Skeletal muscle satellite cell (primary cell): ENCODE data around the gene PFDN2.

Experiments used
- H3K27me3 ChIP-seq: 2 replicates; pipeline ENCODE4 v1.7.0; 2013; ENCODE audit warnings: low read length; ENCODE audit not compliant: control insufficient read depth, insufficient read depth
- H3K36me3 ChIP-seq: 2 replicates; pipeline ENCODE4 v1.7.0; 2013; ENCODE audit warnings: mild to moderate bottlenecking, control low read depth, low read length; ENCODE audit not compliant: insufficient read depth
- H3K4me1 ChIP-seq: 2 replicates; pipeline ENCODE4 v1.7.0; 2013; ENCODE audit warnings: low read length; ENCODE audit not compliant: control insufficient read depth, insufficient read depth
- H3K4me2 ChIP-seq: 2 replicates; pipeline ENCODE4 v1.7.0; 2013; ENCODE audit warnings: mild to moderate bottlenecking, low read length
- H3K4me3 ChIP-seq: 2 replicates; pipeline ENCODE4 v1.7.0; 2013; ENCODE audit warnings: low read length
- H3K9ac ChIP-seq: 2 replicates; pipeline ENCODE4 v1.7.0; 2013; ENCODE audit warnings: mild to moderate bottlenecking, low read depth, low read length, moderate library complexity
- H3K9me3 ChIP-seq: replicated peaks from 2 replicates; pipeline ENCODE4 v1.7.0; 2013; ENCODE audit warnings: mild to moderate bottlenecking, control low read depth, low read length

PFDN2 gene

GRCh38 chr1:161115132-161115711, 2.6 kb downstream of the PFDN2 start:
- peaks cover 6% of the 10 kb centered on the region for H3K36me3 ChIP-seq
- H3K9me3 ChIP-seq, result no peaks in the 10 kb centered on the region
- no peaks in the 10 kb centered on the region for H3K27me3 ChIP-seq
- H3K4me3 ChIP-seq, result no peak overlapping the region
- H3K9ac ChIP-seq, result no peak overlapping the region
- peaks cover 40% of the 10 kb centered on the region for H3K4me1 ChIP-seq
- H3K4me2 ChIP-seq, result peak overlapping the region; percentile 31

- H3K4me3 ChIP-seq, result no peak overlapping the region
- no peak overlapping the region for H3K9ac ChIP-seq
- H3K4me1 ChIP-seq, result peaks cover 34% of the 10 kb centered on the region
These were observed 3.3 kb downstream of the PFDN2 start for GRCh38 chr1:161114556-161114955.

GRCh38 chr1:161113915-161114314, 3.9 kb downstream of the PFDN2 start:
- H3K9ac ChIP-seq, result no peak overlapping the region
- peaks cover 11% of the 10 kb centered on the region for H3K36me3 ChIP-seq
- no peaks in the 10 kb centered on the region for H3K9me3 ChIP-seq
- H3K4me3 ChIP-seq, result no peak overlapping the region
- H3K4me1 ChIP-seq, result peaks cover 27% of the 10 kb centered on the region
- no peak overlapping the region for H3K4me2 ChIP-seq
- H3K27me3 ChIP-seq, result no peaks in the 10 kb centered on the region

More at GRCh38 chr1:161114556-161114955, 3.3 kb downstream of the PFDN2 start:
- H3K27me3 ChIP-seq, result no peaks in the 10 kb centered on the region
- H3K9me3 ChIP-seq, result no peaks in the 10 kb centered on the region
- peaks cover 5% of the 10 kb centered on the region for H3K36me3 ChIP-seq
- H3K4me2 ChIP-seq, result peak overlapping the region; percentile 4

- Histone ChIP-seq H3K9ac (no peak overlapping the region), H3K4me3 (no peak overlapping the region), H3K36me3 (peaks cover 15% of the 10 kb centered on the region), H3K27me3 (no peaks in the 10 kb centered on the region), H3K4me1 (peaks cover 22% of the 10 kb centered on the region), H3K9me3 (no peaks in the 10 kb centered on the region), H3K4me2 (no peak overlapping the region)
These were observed 6.3 kb downstream of the PFDN2 start for GRCh38 chr1:161111527-161111926.

GRCh38 chr1:161111117-161111516, 6.7 kb downstream of the PFDN2 start:
- Histone ChIP-seq H3K9me3 (no peaks in the 10 kb centered on the region), H3K4me1 (peaks cover 18% of the 10 kb centered on the region), H3K36me3 (peaks cover 18% of the 10 kb centered on the region), H3K27me3 (no peaks in the 10 kb centered on the region), H3K4me3 (no peak overlapping the region), H3K4me2 (no peak overlapping the region), H3K9ac (no peak overlapping the region)

- peaks cover 29% of the 10 kb centered on the region for H3K36me3 ChIP-seq
- H3K9me3 ChIP-seq, result no peaks in the 10 kb centered on the region
- no peaks in the 10 kb centered on the region for H3K4me1 ChIP-seq
- no peak overlapping the region for H3K9ac ChIP-seq
- H3K4me3 ChIP-seq, result no peak overlapping the region
- H3K27me3 ChIP-seq, result no peaks in the 10 kb centered on the region
- no peak overlapping the region for H3K4me2 ChIP-seq
These were observed 11.4 kb downstream of the PFDN2 start for GRCh38 chr1:161106431-161106830.

- Histone ChIP-seq H3K27me3 (no peaks in the 10 kb centered on the region), H3K9ac (no peak overlapping the region), H3K9me3 (no peaks in the 10 kb centered on the region), H3K4me2 (no peak overlapping the region), H3K4me1 (peaks cover 18% of the 10 kb centered on the region), H3K36me3 (peaks cover 30% of the 10 kb centered on the region), H3K4me3 (no peak overlapping the region)
These were observed 17.3 kb downstream of the PFDN2 start for GRCh38 chr1:161100556-161100955.

GRCh38 chr1:161099090-161099802, 18.6 kb downstream of the PFDN2 start:
- peaks cover 30% of the 10 kb centered on the region for H3K36me3 ChIP-seq
- H3K4me1 ChIP-seq, result peaks cover 18% of the 10 kb centered on the region
- no peak overlapping the region for H3K4me3 ChIP-seq
- peak overlapping the region; percentile 78 for H3K4me2 ChIP-seq
- no peak overlapping the region for H3K9ac ChIP-seq
- no peaks in the 10 kb centered on the region for H3K9me3 ChIP-seq
- no peaks in the 10 kb centered on the region for H3K27me3 ChIP-seq

GRCh38 chr1:161098210-161099068, 19.4 kb downstream of the PFDN2 start, which contains the start of gene KLHDC9:
Gene KLHDC9, plus strand, starts transcription at chr1:161098361. Its CDS starts 175 bp downstream, at chr1:161098536.
- Histone ChIP-seq H3K27me3 (no peaks in the 10 kb centered on the region), H3K4me3 (peak within 1 kb of the TSS; percentile 69), H3K9me3 (no peaks in the 10 kb centered on the region), H3K4me1 (peaks cover 19% of the 10 kb centered on the region), H3K36me3 (peaks cover 30% of the 10 kb centered on the region), H3K9ac (peak within 1 kb of the TSS; percentile 57), H3K4me2 (peak within 1 kb of the TSS; percentile 78)

- no peak overlapping the region for H3K9ac ChIP-seq
- H3K4me3 ChIP-seq, result no peak overlapping the region
- peaks cover 21% of the 10 kb centered on the region for H3K36me3 ChIP-seq
- H3K9me3 ChIP-seq, result no peaks in the 10 kb centered on the region
- H3K27me3 ChIP-seq, result no peaks in the 10 kb centered on the region
- H3K4me2 ChIP-seq, result no peak overlapping the region
- peaks cover 36% of the 10 kb centered on the region for H3K4me1 ChIP-seq
These were observed 21.3 kb downstream of the PFDN2 start for GRCh38 chr1:161096530-161096929.

GRCh38 chr1:161096015-161096414, 21.8 kb downstream of the PFDN2 start:
- Histone ChIP-seq H3K4me2 (no peak overlapping the region), H3K9ac (no peak overlapping the region), H3K4me1 (peaks cover 36% of the 10 kb centered on the region), H3K27me3 (no peaks in the 10 kb centered on the region), H3K36me3 (peaks cover 17% of the 10 kb centered on the region), H3K9me3 (no peaks in the 10 kb centered on the region), H3K4me3 (no peak overlapping the region)
